Transverse colon (tissue), 3 donors: Measurements from ENCODE around the gene CEP126.

Experiments used
- CTCF ChIP-seq, 5 experiments: fragments of 200-600 bp in 3 of 5; fragments of 450-650 bp in 2 of 5; sonication (generic) in 3 of 5; IDR thresholded peaks; 1 replicate in 2 of 5; 2 replicates in 3 of 5; pipeline ENCODE4 v1.5.1; 2016 to 2017; ENCODE audit warnings: antibody characterized with exemption in 5 of 5, inconsistent platforms in 3 of 5, mild to moderate bottlenecking in 2 of 5, moderate library complexity in 1 of 5
- EP300 ChIP-seq: sonication (generic); formaldehyde crosslinking; IDR thresholded peaks from one replicate; pipeline ENCODE4 v1.6.1; 2017; ENCODE audit warnings: antibody characterized with exemption, low read depth
- POLR2A ChIP-seq: fragments of 450-650 bp; IDR thresholded peaks from one replicate; pipeline ENCODE4 v1.6.1; 2016; ENCODE audit warnings: antibody characterized with exemption, mild to moderate bottlenecking, moderate library complexity

GRCh38 chr11:102006835-102007566 lies 92.2 kb downstream of the CEP126 start:
- TF ChIP-seq CTCF (IDR thresholded peaks at IDR 0.05), result no peak
- TF ChIP-seq POLR2A, result no peak
- no peak for TF ChIP-seq EP300
